HL-60 (cell line): ENCODE data around the gene DDR2.

Experiments
- GABPA ChIP-seq: IDR thresholded peaks from 2 replicates; pipeline ENCODE4 v1.6.1; 2012; ENCODE audit warnings: low read depth
- TF ChIP-seq, protein P1 (sequence below): IDR thresholded peaks from one replicate; pipeline ENCODE4 v1.5.1; 2011; ENCODE audit warnings: low read length, control low read depth, inconsistent platforms; ENCODE audit not compliant: insufficient read depth

DNA sequence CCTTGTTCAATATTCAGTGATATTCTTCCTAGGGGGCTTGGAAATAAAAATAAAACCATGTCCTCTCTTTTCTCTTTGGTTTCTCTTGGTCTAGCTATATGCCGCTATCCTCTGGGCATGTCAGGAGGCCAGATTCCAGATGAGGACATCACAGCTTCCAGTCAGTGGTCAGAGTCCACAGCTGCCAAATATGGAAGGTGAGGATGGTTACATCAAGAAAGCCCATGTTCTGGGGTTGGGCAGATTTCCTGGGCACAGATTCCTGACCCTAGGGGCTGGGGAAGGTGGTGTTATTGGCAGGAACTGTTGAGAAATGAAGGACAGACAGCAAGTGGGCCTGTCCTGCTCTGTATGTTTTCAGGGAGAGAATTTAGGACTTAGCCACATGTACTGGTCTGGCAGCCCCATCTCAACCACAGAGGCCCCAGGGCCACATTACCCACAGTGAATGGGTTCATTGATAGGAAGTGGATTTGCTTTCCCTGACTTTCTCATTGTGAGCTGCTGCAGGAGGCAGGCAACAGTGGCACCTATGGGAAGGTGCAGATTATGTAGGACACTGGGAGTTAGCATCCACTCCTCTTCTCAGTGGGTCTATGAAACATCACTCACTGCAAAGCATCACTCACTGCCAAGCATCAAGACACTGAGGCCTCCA, 120.9 kb downstream of the DDR2 start:
- TF ChIP-seq, protein P1, sequence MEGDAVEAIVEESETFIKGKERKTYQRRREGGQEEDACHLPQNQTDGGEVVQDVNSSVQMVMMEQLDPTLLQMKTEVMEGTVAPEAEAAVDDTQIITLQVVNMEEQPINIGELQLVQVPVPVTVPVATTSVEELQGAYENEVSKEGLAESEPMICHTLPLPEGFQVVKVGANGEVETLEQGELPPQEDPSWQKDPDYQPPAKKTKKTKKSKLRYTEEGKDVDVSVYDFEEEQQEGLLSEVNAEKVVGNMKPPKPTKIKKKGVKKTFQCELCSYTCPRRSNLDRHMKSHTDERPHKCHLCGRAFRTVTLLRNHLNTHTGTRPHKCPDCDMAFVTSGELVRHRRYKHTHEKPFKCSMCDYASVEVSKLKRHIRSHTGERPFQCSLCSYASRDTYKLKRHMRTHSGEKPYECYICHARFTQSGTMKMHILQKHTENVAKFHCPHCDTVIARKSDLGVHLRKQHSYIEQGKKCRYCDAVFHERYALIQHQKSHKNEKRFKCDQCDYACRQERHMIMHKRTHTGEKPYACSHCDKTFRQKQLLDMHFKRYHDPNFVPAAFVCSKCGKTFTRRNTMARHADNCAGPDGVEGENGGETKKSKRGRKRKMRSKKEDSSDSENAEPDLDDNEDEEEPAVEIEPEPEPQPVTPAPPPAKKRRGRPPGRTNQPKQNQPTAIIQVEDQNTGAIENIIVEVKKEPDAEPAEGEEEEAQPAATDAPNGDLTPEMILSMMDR: no peak
- TF ChIP-seq GABPA: no peak
